ENCODE measurements around the gene XYLT1. TPM values are rescaled to one million over a fixed set of nuclear protein-coding genes. Genes with fewer than 3 reads are reported as not detected.

XYLT1 gene
- total and polyA plus RNA-seq, 2 of the 4 experiments (the other 2 are of a cell fraction) = 9.0 to 12.7 TPM

- POLR2A ChIA-PET (ENCODE audit: unreplicated experiment) = no interaction called here
- H3K27me3 ChIP-seq (ENCODE audit: control insufficient read depth, insufficient read depth, low read length) = no peaks in the 10 kb centered on the region
- no peak overlapping the region for H3K27ac ChIP-seq (ENCODE audit: insufficient read depth, low read length)
- no peak overlapping the region for H2BK5ac ChIP-seq (ENCODE audit: low read depth, low read length, poor library complexity, severe bottlenecking)
- no peaks in the 10 kb centered on the region for H3K9me3 ChIP-seq (ENCODE audit: control insufficient read depth, insufficient read depth, low read length)
- no peaks in the 10 kb centered on the region for H3K79me1 ChIP-seq (ENCODE audit: low read depth in 1 of 2, low read length in 2 of 2)
- dilution Hi-C loops (cut with HindIII; ENCODE audit: low sequenced_read_pairs, unreplicated experiment) (no loop called here), intact Hi-C loops (cut with micrococcal nuclease) (no loop called here), in situ Hi-C loops (cut with MboI; ENCODE audit: low sequenced_read_pairs) (no loop called here)
- DNase-seq (no peak), ATAC-seq (ENCODE audit: low read depth) (no peak)
- H3K23ac ChIP-seq (ENCODE audit: low read depth, low read length) = no peak overlapping the region
- H3K14ac ChIP-seq (replicated peaks; ENCODE audit: low read depth, low read length) = no peak overlapping the region
- no peak overlapping the region for H3K9ac ChIP-seq (ENCODE audit: low read depth, low read length)
- H2AK9ac ChIP-seq (replicated peaks; ENCODE audit: low read depth, low read length, poor library complexity) = no peak overlapping the region
- no peak overlapping the region for H4K8ac ChIP-seq (ENCODE audit: low read depth in 2 of 2, low read length in 2 of 2)
- H4K20me1 ChIP-seq (ENCODE audit: insufficient read depth, low read length) = no peaks in the 10 kb centered on the region
- no peak overlapping the region for H2BK20ac ChIP-seq (ENCODE audit: low read depth, low read length)
- no peak overlapping the region for H3K4me3 ChIP-seq (ENCODE audit: insufficient read depth, low read depth, low read length)
- no peak overlapping the region for H2AK5ac ChIP-seq (ENCODE audit: low read depth, low read length)
- peaks cover 2% of the 10 kb centered on the region; the same call in 1 of the 2 replicates for H3K4me1 ChIP-seq (ENCODE audit: control insufficient read depth, insufficient read depth, low read length)
- H2BK120ac ChIP-seq (ENCODE audit: low read depth, low read length) = no peak overlapping the region; the same call in 1 of the 2 replicates
- H3K56ac ChIP-seq (ENCODE audit: extremely low read depth, insufficient read depth, low read length) = no peak overlapping the region
- H3K4ac ChIP-seq (ENCODE audit: low read depth, low read length) = no peak overlapping the region
- H4K91ac ChIP-seq (ENCODE audit: insufficient read depth, low read depth, low read length) = no peak overlapping the region
- H3K36me3 ChIP-seq (ENCODE audit: control insufficient read depth, insufficient read depth, low read length) = no peaks in the 10 kb centered on the region
- H2BK15ac ChIP-seq (ENCODE audit: low read depth, low read length) = no peak overlapping the region
- no peak overlapping the region for H3K4me2 ChIP-seq (ENCODE audit: low read depth, low read length)
- no peak overlapping the region for H4K5ac ChIP-seq (ENCODE audit: low read depth, low read length)
- no peak overlapping the region for H3K18ac ChIP-seq (ENCODE audit: low read depth, low read length)
- no peak for TF ChIP-seq CHD1 (IDR thresholded peaks at IDR 0.05; ENCODE audit: low read depth, low read length)
- TF ChIP-seq POLR2A (IDR thresholded peaks at IDR 0.05; ENCODE audit: low read depth, low read length) = no peak
- no peak for TF ChIP-seq MXI1 (IDR thresholded peaks at IDR 0.05; ENCODE audit: borderline replicate concordance, low read depth, low read length)
- TF ChIP-seq BHLHE40 (IDR thresholded peaks at IDR 0.05; ENCODE audit: low read depth, low read length) = no peak
- TF ChIP-seq CEBPB (IDR thresholded peaks at IDR 0.05; ENCODE audit: low read depth, low read length) = no peak
- TF ChIP-seq SMC3 (IDR thresholded peaks at IDR 0.05; ENCODE audit: low read depth, low read length) = no peak
- TF ChIP-seq NFE2L2 (IDR thresholded peaks at IDR 0.05; ENCODE audit: low read depth, low read length) = no peak
- TF ChIP-seq RFX5 (IDR thresholded peaks at IDR 0.05; ENCODE audit: low read depth, low read length) = no peak
- TF ChIP-seq ELK1 (IDR thresholded peaks at IDR 0.05; ENCODE audit: borderline replicate concordance, low read depth, low read length) = no peak
- TF ChIP-seq, protein P1, sequence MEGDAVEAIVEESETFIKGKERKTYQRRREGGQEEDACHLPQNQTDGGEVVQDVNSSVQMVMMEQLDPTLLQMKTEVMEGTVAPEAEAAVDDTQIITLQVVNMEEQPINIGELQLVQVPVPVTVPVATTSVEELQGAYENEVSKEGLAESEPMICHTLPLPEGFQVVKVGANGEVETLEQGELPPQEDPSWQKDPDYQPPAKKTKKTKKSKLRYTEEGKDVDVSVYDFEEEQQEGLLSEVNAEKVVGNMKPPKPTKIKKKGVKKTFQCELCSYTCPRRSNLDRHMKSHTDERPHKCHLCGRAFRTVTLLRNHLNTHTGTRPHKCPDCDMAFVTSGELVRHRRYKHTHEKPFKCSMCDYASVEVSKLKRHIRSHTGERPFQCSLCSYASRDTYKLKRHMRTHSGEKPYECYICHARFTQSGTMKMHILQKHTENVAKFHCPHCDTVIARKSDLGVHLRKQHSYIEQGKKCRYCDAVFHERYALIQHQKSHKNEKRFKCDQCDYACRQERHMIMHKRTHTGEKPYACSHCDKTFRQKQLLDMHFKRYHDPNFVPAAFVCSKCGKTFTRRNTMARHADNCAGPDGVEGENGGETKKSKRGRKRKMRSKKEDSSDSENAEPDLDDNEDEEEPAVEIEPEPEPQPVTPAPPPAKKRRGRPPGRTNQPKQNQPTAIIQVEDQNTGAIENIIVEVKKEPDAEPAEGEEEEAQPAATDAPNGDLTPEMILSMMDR (conservative IDR thresholded peaks at IDR 0.05; ENCODE audit: low read depth, low read length) = no peak
- TF ChIP-seq RCOR1 (IDR thresholded peaks at IDR 0.05; ENCODE audit: insufficient replicate concordance, low read length) = no peak
- TF ChIP-seq USF2 (IDR thresholded peaks at IDR 0.05; ENCODE audit: low read depth, low read length) = no peak
- CTCF ChIA-PET = no interaction called here
- peaks cover 4% of the 10 kb centered on the region for H3K9me1 ChIP-seq (ENCODE audit: insufficient read depth, low read length)
- no TSS peak for BruUV-seq (replicated peaks)
- H2AFZ ChIP-seq (replicated peaks; ENCODE audit: low read length, poor library complexity) = no peak overlapping the region
These were observed 26.1 kb upstream of the XYLT1 start for GRCh38 chr16:17496891-17497290.
